ENCODE measurements around the gene PRKRA.

DNA sequence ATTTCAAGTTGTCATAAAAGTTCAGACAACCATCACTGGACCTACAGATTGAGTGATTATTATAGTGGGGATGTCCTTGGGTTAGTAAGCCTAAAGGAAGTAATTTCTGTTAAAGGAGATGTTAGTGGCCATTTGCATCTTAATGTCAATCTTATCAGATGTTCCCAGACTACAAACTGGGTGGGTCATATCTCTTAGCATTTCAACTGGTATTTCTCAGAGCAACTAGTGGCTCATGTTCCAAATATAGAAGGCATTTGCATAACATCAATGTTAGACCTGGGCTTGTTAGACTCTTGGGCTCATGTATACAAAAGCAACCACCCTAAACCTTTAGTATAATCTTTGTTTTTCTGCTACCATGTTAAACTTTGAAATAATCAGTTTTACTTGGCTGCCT is 47.2 kb upstream of the PRKRA start:
- TF ChIP-seq, protein P1, sequence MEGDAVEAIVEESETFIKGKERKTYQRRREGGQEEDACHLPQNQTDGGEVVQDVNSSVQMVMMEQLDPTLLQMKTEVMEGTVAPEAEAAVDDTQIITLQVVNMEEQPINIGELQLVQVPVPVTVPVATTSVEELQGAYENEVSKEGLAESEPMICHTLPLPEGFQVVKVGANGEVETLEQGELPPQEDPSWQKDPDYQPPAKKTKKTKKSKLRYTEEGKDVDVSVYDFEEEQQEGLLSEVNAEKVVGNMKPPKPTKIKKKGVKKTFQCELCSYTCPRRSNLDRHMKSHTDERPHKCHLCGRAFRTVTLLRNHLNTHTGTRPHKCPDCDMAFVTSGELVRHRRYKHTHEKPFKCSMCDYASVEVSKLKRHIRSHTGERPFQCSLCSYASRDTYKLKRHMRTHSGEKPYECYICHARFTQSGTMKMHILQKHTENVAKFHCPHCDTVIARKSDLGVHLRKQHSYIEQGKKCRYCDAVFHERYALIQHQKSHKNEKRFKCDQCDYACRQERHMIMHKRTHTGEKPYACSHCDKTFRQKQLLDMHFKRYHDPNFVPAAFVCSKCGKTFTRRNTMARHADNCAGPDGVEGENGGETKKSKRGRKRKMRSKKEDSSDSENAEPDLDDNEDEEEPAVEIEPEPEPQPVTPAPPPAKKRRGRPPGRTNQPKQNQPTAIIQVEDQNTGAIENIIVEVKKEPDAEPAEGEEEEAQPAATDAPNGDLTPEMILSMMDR (IDR thresholded peaks at IDR 0.05): no peak
- no peak for TF ChIP-seq EZH2 (IDR thresholded peaks at IDR 0.05; ENCODE audit: borderline replicate concordance, insufficient read depth, low read depth, low read length, poor library complexity, severe bottlenecking)

Data from B cell (primary cell).